HCT116 (cell line): ENCODE data around the gene RSPO4.

ENCODE experiments used
- EZH2phosphoT487 ChIP-seq: fragments of 200-600 bp; IDR thresholded peaks from 2 replicates; pipeline ENCODE4 v1.6.1; 2018; ENCODE audit warnings: antibody characterized with exemption, borderline replicate concordance
- YY1 ChIP-seq: IDR thresholded peaks from 2 replicates; pipeline ENCODE4 v1.6.1; 2011; ENCODE audit warnings: low read length, low read depth, moderate library complexity, mild to moderate bottlenecking; ENCODE audit not compliant: insufficient replicate concordance; ENCODE audit errors: extremely low read depth
- ZFX ChIP-seq: fragments of 450-650 bp; IDR thresholded peaks from 2 replicates; pipeline ENCODE4 v1.6.1; 2017
- ZNF274 ChIP-seq: fragments of 200-500 bp; sonication (Bioruptor generic); IDR thresholded peaks from 2 replicates; pipeline ENCODE4 v1.6.1; 2014; ENCODE audit warnings: mild to moderate bottlenecking, low read depth, low read length, inconsistent platforms
- TF ChIP-seq, protein P1 (sequence below), 3 experiments: fragments of 200-600 bp in 1 of 3; sonication (generic) in 1 of 3; IDR thresholded peaks in 2 of 3; conservative IDR thresholded peaks in 1 of 3; 2 replicates each; pipeline ENCODE4 v1.5.1; 2012 to 2017; ENCODE audit warnings: low read depth in 2 of 3, low read length in 2 of 3, antibody characterized with exemption in 1 of 3, borderline replicate concordance in 1 of 3, control low read depth in 1 of 3, mild to moderate bottlenecking in 1 of 3, mixed read lengths in 1 of 3, mixed run types in 1 of 3, moderate library complexity in 1 of 3; ENCODE audit not compliant: insufficient read depth in 1 of 3

DNA sequence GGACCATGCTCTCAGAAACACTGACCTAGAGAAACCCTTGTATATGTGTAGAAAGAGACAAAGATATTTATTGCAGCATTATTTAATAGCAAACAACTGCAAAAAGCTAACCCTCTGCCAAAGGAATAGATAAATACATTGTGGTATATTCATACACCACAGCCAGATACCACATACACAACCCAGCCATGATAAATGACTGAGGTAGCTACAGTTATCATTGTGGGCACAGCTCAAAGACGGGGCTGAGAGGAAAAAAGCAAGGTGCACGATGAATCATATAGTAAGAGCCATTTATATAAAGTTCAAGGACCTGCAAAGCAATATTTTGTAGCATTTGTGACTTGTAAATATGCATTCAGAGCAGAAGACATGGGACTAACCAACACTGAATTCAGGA lies 30.8 kb downstream of the RSPO4 start:
- TF ChIP-seq ZNF274 (no peak), EZH2phosphoT487 (no peak), ZFX (no peak), YY1 (no peak)
- TF ChIP-seq, protein P1, sequence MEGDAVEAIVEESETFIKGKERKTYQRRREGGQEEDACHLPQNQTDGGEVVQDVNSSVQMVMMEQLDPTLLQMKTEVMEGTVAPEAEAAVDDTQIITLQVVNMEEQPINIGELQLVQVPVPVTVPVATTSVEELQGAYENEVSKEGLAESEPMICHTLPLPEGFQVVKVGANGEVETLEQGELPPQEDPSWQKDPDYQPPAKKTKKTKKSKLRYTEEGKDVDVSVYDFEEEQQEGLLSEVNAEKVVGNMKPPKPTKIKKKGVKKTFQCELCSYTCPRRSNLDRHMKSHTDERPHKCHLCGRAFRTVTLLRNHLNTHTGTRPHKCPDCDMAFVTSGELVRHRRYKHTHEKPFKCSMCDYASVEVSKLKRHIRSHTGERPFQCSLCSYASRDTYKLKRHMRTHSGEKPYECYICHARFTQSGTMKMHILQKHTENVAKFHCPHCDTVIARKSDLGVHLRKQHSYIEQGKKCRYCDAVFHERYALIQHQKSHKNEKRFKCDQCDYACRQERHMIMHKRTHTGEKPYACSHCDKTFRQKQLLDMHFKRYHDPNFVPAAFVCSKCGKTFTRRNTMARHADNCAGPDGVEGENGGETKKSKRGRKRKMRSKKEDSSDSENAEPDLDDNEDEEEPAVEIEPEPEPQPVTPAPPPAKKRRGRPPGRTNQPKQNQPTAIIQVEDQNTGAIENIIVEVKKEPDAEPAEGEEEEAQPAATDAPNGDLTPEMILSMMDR (IDR thresholded peaks at IDR 0.05 in 2 of 3, conservative IDR thresholded peaks at IDR 0.05 in 1 of 3; ENCODE audit: borderline replicate concordance in 1 of 3, insufficient read depth in 1 of 3, low read depth in 2 of 3, low read length in 2 of 3), result no peak
